Trophoblast cell (in vitro differentiated cells and primary cell): ENCODE results near the gene UBASH3B.

Experiments used
- DNase-seq, 2 donors: peaks; one replicate each; pipeline ENCODE4 v3.0.0-alpha.2; 2016
- H2AFZ ChIP-seq: 2 replicates; pipeline ENCODE4 v1.6.1; 2013; ENCODE audit warnings: low read length, moderate library complexity, mild to moderate bottlenecking; ENCODE audit not compliant: insufficient read depth, poor library complexity
- H2AK5ac ChIP-seq: 2 replicates; pipeline ENCODE4 v1.6.1; 2013; ENCODE audit warnings: mild to moderate bottlenecking, low read length
- H2BK120ac ChIP-seq: 2 replicates; pipeline ENCODE4 v1.6.1; 2013; ENCODE audit warnings: low read length, mild to moderate bottlenecking, moderate library complexity; ENCODE audit not compliant: insufficient read depth, poor library complexity
- H2BK12ac ChIP-seq: 2 replicates; pipeline ENCODE4 v1.6.1; 2013; ENCODE audit warnings: mild to moderate bottlenecking, low read length, moderate library complexity
- H2BK5ac ChIP-seq: 2 replicates; pipeline ENCODE4 v1.6.1; 2013; ENCODE audit warnings: low read length, low read depth, moderate library complexity, mild to moderate bottlenecking; ENCODE audit not compliant: poor library complexity
- H3K14ac ChIP-seq: 2 replicates; pipeline ENCODE4 v1.6.1; 2013; ENCODE audit warnings: mild to moderate bottlenecking, low read length
- H3K18ac ChIP-seq: 2 replicates; pipeline ENCODE4 v1.6.1; 2013; ENCODE audit warnings: mild to moderate bottlenecking, low read length
- H3K23ac ChIP-seq: 2 replicates; pipeline ENCODE4 v1.6.1; 2013; ENCODE audit warnings: low read length
- H3K27ac ChIP-seq: 2 replicates; pipeline ENCODE4 v1.5.1; 2013; ENCODE audit warnings: low read depth, mild to moderate bottlenecking, inconsistent platforms, low read length, moderate library complexity
- H3K27me3 ChIP-seq: 2 replicates; pipeline ENCODE4 v1.6.1; 2013; ENCODE audit warnings: inconsistent platforms, mild to moderate bottlenecking, low read length, moderate library complexity; ENCODE audit not compliant: insufficient read depth
- H3K36me3 ChIP-seq, 2 experiments: 1 replicate in 1 of 2; 2 replicates in 1 of 2; pipeline ENCODE4 v1.6.1; 2013; ENCODE audit warnings: low read length in 2 of 2, mild to moderate bottlenecking in 2 of 2, moderate library complexity in 1 of 2; ENCODE audit not compliant: insufficient read depth in 2 of 2, control insufficient read depth in 1 of 2
- H3K4ac ChIP-seq: 2 replicates; pipeline ENCODE4 v1.6.1; 2013; ENCODE audit warnings: low read depth, mild to moderate bottlenecking, low read length, moderate library complexity
- H3K4me1 ChIP-seq, 2 experiments: 1 replicate in 1 of 2; 2 replicates in 1 of 2; pipeline ENCODE4 v1.6.1; 2013; ENCODE audit warnings: low read length in 2 of 2, mild to moderate bottlenecking in 2 of 2, moderate library complexity in 1 of 2; ENCODE audit not compliant: insufficient read depth in 2 of 2, control insufficient read depth in 1 of 2
- H3K4me2 ChIP-seq: 2 replicates; pipeline ENCODE4 v1.6.1; 2013; ENCODE audit warnings: inconsistent platforms, mild to moderate bottlenecking, low read length, moderate library complexity
- H3K4me3 ChIP-seq: 2 replicates; pipeline ENCODE4 v1.5.1; 2013; ENCODE audit warnings: mild to moderate bottlenecking, low read depth, low read length, inconsistent platforms
- H3K79me1 ChIP-seq: one replicate; pipeline ENCODE4 v1.6.1; 2013; ENCODE audit warnings: low read length
- H3K79me2 ChIP-seq: 2 replicates; pipeline ENCODE4 v1.6.1; 2013; ENCODE audit warnings: low read length, mild to moderate bottlenecking; ENCODE audit not compliant: control insufficient read depth, insufficient read depth, poor library complexity
- H3K9ac ChIP-seq: 2 replicates; pipeline ENCODE4 v1.6.1; 2013; ENCODE audit warnings: mild to moderate bottlenecking, low read length
- H3K9me3 ChIP-seq: 2 replicates; pipeline ENCODE4 v1.6.1; 2013; ENCODE audit warnings: low read depth, mild to moderate bottlenecking, control low read depth, inconsistent platforms, low read length; ENCODE audit not compliant: insufficient read depth
- H4K12ac ChIP-seq: 2 replicates; pipeline ENCODE4 v1.6.1; 2013; ENCODE audit warnings: low read depth, mild to moderate bottlenecking, low read length, moderate library complexity
- H4K8ac ChIP-seq: 2 replicates; pipeline ENCODE4 v1.6.1; 2013; ENCODE audit warnings: low read depth, mild to moderate bottlenecking, low read length, moderate library complexity
- H4K91ac ChIP-seq: one replicate; pipeline ENCODE4 v1.6.1; 2013; ENCODE audit warnings: low read depth, mild to moderate bottlenecking, low read length, moderate library complexity
- WGBS: extraction: QIAGEN DNeasy Blood & Tissue Kit; methylation state at CpG from one replicate; pipeline ENCODE4 v1.1.7; 2013; ENCODE audit warnings: missing lambda C conversion rate; ENCODE audit not compliant: insufficient read length, insufficient coverage; ENCODE audit errors: extremely low coverage; 5-methylcytosine and 5-hydroxymethylcytosine counted together

Gene UBASH3B

GRCh38 chr11:122690384-122690783, 34.9 kb downstream of the UBASH3B start:
- peaks cover 17% of the 10 kb centered on the region for H3K79me1 ChIP-seq
- H3K27me3 ChIP-seq = no peaks in the 10 kb centered on the region
- peak overlapping the region; percentile 84 for H4K91ac ChIP-seq
- H3K4me2 ChIP-seq = no peak overlapping the region
- peak overlapping the region; percentile 55 for H2BK5ac ChIP-seq
- no peak overlapping the region for H3K9ac ChIP-seq
- peak overlapping the region; percentile 5 for H2BK120ac ChIP-seq
- H2AFZ ChIP-seq = no peak overlapping the region
- H4K8ac ChIP-seq = no peak overlapping the region
- no peak overlapping the region for H3K23ac ChIP-seq
- peaks cover 8% of the 10 kb centered on the region for H3K79me2 ChIP-seq
- H2BK12ac ChIP-seq = peak overlapping the region; percentile 11
- peak overlapping the region; percentile 5 for H3K4ac ChIP-seq
- H3K4me1 ChIP-seq = peaks cover 17 to 36% of the 10 kb centered on the region in 2 experiments
- H3K14ac ChIP-seq = peak overlapping the region; percentile 41
- WGBS = no CpG with 5 or more reads among the region's 7 CpGs
- H3K18ac ChIP-seq = peak overlapping the region; percentile 44
- no peak overlapping the region for H3K4me3 ChIP-seq
- H2AK5ac ChIP-seq = peak overlapping the region; percentile 11
- peak overlapping the region; percentile 79 for H3K27ac ChIP-seq
- DNase-seq = no peak
- H3K36me3 ChIP-seq = peaks cover 0 to 5% of the 10 kb centered on the region in 2 experiments
- H3K9me3 ChIP-seq = no peaks in the 10 kb centered on the region
- H4K12ac ChIP-seq = no peak overlapping the region

- H3K4me1 ChIP-seq = peaks cover 14 to 33% of the 10 kb centered on the region in 2 experiments
- peak overlapping the region; percentile 54 for H3K18ac ChIP-seq
- peak overlapping the region; percentile 55 for H2BK5ac ChIP-seq
- no peak overlapping the region for H3K14ac ChIP-seq
- no peak overlapping the region for H2AFZ ChIP-seq
- peak overlapping the region; percentile 3 for H4K8ac ChIP-seq
- H2BK120ac ChIP-seq = peak overlapping the region; percentile 16
- no peak overlapping the region for H3K4me2 ChIP-seq
- no peak overlapping the region for H4K12ac ChIP-seq
- no peaks in the 10 kb centered on the region for H3K27me3 ChIP-seq
- no peak overlapping the region for H3K4me3 ChIP-seq
- no peaks in the 10 kb centered on the region for H3K9me3 ChIP-seq
- H3K4ac ChIP-seq = peak overlapping the region; percentile 13
- DNase-seq = no peak
- WGBS = no CpG with 5 or more reads among the region's 14 CpGs
- no peak overlapping the region for H2AK5ac ChIP-seq
- peaks cover 0 to 5% of the 10 kb centered on the region in 2 experiments for H3K36me3 ChIP-seq
- H3K79me1 ChIP-seq = peaks cover 14% of the 10 kb centered on the region
- no peak overlapping the region for H2BK12ac ChIP-seq
- H3K9ac ChIP-seq = no peak overlapping the region
- peak overlapping the region; percentile 79 for H3K27ac ChIP-seq
- H3K79me2 ChIP-seq = peaks cover 8% of the 10 kb centered on the region
- H4K91ac ChIP-seq = peak overlapping the region; percentile 84
- no peak overlapping the region for H3K23ac ChIP-seq
Measured at GRCh38 chr11:122690801-122691548, 35.5 kb downstream of the UBASH3B start.

GRCh38 chr11:122691549-122692150, 36.1 kb downstream of the UBASH3B start:
- H3K4me2 ChIP-seq = no peak overlapping the region
- peak overlapping the region; percentile 54 for H3K18ac ChIP-seq
- H3K36me3 ChIP-seq = peaks cover 0 to 5% of the 10 kb centered on the region in 2 experiments
- peak overlapping the region; percentile 19 for H2BK12ac ChIP-seq
- WGBS = no CpG with 5 or more reads among the region's 4 CpGs
- H4K8ac ChIP-seq = peak overlapping the region; percentile 20
- H2AK5ac ChIP-seq = no peak overlapping the region
- peaks cover 10% of the 10 kb centered on the region for H3K79me1 ChIP-seq
- no peak for DNase-seq
- H3K23ac ChIP-seq = no peak overlapping the region
- peak overlapping the region; percentile 85 for H2BK120ac ChIP-seq
- peaks cover 8% of the 10 kb centered on the region for H3K79me2 ChIP-seq
- no peak overlapping the region for H3K4me3 ChIP-seq
- H3K4ac ChIP-seq = peak overlapping the region; percentile 43
- H3K14ac ChIP-seq = peak overlapping the region; percentile 55
- no peak overlapping the region for H3K9ac ChIP-seq
- H3K9me3 ChIP-seq = no peaks in the 10 kb centered on the region
- H2BK5ac ChIP-seq = peak overlapping the region; percentile 58
- peak overlapping the region; percentile 6 for H4K12ac ChIP-seq
- H4K91ac ChIP-seq = peak overlapping the region; percentile 59
- peak overlapping the region; percentile 3 for H2AFZ ChIP-seq
- peaks cover 16 to 30% of the 10 kb centered on the region in 2 experiments for H3K4me1 ChIP-seq
- peak overlapping the region; percentile 79 for H3K27ac ChIP-seq
- no peaks in the 10 kb centered on the region for H3K27me3 ChIP-seq

DNA sequence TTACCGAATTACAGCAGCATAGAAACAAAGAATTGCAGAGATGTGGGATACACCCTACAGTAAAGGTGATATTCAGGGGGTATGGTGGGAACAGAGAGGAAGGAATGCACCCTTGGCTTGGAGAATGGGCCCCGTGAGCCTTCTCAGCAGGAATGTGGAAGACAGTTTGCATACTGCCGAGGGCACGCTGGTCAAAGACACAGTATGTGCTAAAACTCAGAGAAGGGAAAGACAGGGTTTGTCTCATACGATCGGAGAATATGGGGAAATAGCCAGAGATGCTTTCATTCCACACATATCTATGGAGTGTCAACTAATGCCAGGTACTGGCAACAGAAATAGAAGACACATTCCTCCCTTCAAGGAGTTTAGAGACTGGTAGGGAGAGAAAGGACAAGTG, 36.9 kb downstream of the UBASH3B start:
- Histone ChIP-seq H3K14ac (no peak overlapping the region), H3K27me3 (no peaks in the 10 kb centered on the region), H3K4me2 (no peak overlapping the region), H3K4ac (peak overlapping the region; percentile 43), H3K18ac (peak overlapping the region; percentile 37), H3K9ac (no peak overlapping the region), H2BK5ac (no peak overlapping the region), H2AFZ (no peak overlapping the region), H2BK12ac (peak overlapping the region; percentile 69), H2BK120ac (no peak overlapping the region), H3K4me1 (peaks cover 18 to 33% of the 10 kb centered on the region in 2 experiments), H3K27ac (peak overlapping the region; percentile 27), H3K9me3 (no peaks in the 10 kb centered on the region), H4K12ac (no peak overlapping the region), H4K91ac (no peak overlapping the region), H3K36me3 (peaks cover 0 to 2% of the 10 kb centered on the region in 2 experiments), H3K79me2 (peaks cover 8% of the 10 kb centered on the region), H4K8ac (no peak overlapping the region), H3K23ac (no peak overlapping the region), H2AK5ac (no peak overlapping the region), H3K4me3 (no peak overlapping the region), H3K79me1 (peaks cover 10% of the 10 kb centered on the region)
- DNase-seq = peak in 1 of 2 donors; percentile 58
- no CpG with 5 or more reads among the region's 6 CpGs for WGBS
